ENCODE data around the gene PTPRT. TPM values are rescaled to one million over a fixed set of nuclear protein-coding genes. Genes with fewer than 3 reads are reported as not detected.

The PTPRT gene
- total and polyA plus RNA-seq, 2 experiments from 2014 or later, result not detected

GRCh38 chr20:42319252-42320013, 870.3 kb downstream of the PTPRT start:
- Mint-ChIP-seq H3K9me3 (peaks cover 89% of the 10 kb centered on the region), H3K36me3 (ENCODE audit: low read depth) (peaks cover 31% of the 10 kb centered on the region; the same call in 2 of the 3 replicates), H3K27ac (no peak overlapping the region), H3K27me3 (ENCODE audit: insufficient read depth, low read depth, poor library complexity) (peaks cover 3% of the 10 kb centered on the region), H3K4me1 (no peaks in the 10 kb centered on the region), H3K4me3 (no peak overlapping the region)
- Histone ChIP-seq H3K4me2 (no peak overlapping the region), H4K20me1 (replicated peaks; ENCODE audit: insufficient read depth) (no peaks in the 10 kb centered on the region), H2AFZ (no peak overlapping the region), H3K27me3 (ENCODE audit: insufficient read depth) (no peaks in the 10 kb centered on the region), H3F3A (replicated peaks; ENCODE audit: low read depth) (no peaks in the 10 kb centered on the region), H3K27ac (ENCODE audit: low read depth) (no peak overlapping the region), H3K36me3 (ENCODE audit: insufficient read depth) (peaks cover 6% of the 10 kb centered on the region), H3K4me3 (no peak overlapping the region), H3K9me2 (ENCODE audit: insufficient read depth) (no peaks in the 10 kb centered on the region), H3K79me2 (replicated peaks; ENCODE audit: insufficient read depth) (no peaks in the 10 kb centered on the region), H3K4me1 (ENCODE audit: insufficient read depth) (no peaks in the 10 kb centered on the region)
- ATAC-seq (no peak), DNase-seq (ENCODE audit: low spot score) (no peak)
- TF ChIP-seq STAT1 (IDR thresholded peaks at IDR 0.05; ENCODE audit: unreplicated experiment) (no peak), ZNF114 (CRISPR knock-in tag; IDR thresholded peaks at IDR 0.05) (no peak), CREB1 (CRISPR knock-in tag; IDR thresholded peaks at IDR 0.05; ENCODE audit: low read depth) (no peak), POLR2AphosphoS5 (IDR thresholded peaks at IDR 0.05; ENCODE audit: low read depth) (no peak), ETS1 (IDR thresholded peaks at IDR 0.05) (no peak), NANOG (IDR thresholded peaks at IDR 0.05; ENCODE audit: borderline replicate concordance) (no peak), JUNB (IDR thresholded peaks at IDR 0.05; ENCODE audit: unreplicated experiment) (no peak), REST (IDR thresholded peaks at IDR 0.05; ENCODE audit: unreplicated experiment) (no peak), ZNF462 (CRISPR knock-in tag; IDR thresholded peaks at IDR 0.05) (no peak), EZH2 (IDR thresholded peaks at IDR 0.05; ENCODE audit: low read depth, unreplicated experiment) (no peak)
